ENCODE data around the gene GDAP2. TPM values are rescaled to one million over a fixed set of nuclear protein-coding genes. Genes with fewer than 3 reads are reported as not detected.

Gene GDAP2
- total RNA-seq, 1 experiment from 2014 or later, result 18.8 TPM

GRCh38 chr1:117821774-117822482, 107.5 kb downstream of the GDAP2 start:
- no TSS peak for BruUV-seq (replicated peaks)
- no peak for TF ChIP-seq CTCF (IDR thresholded peaks at IDR 0.05; ENCODE audit: unreplicated experiment)
- no peaks in the 10 kb centered on the region for H3K4me1 Mint-ChIP-seq (ENCODE audit: low read depth, unreplicated experiment)
- peak overlapping the region; percentile 60 for H3K27ac Mint-ChIP-seq (ENCODE audit: unreplicated experiment)
- no peaks in the 10 kb centered on the region for H3K36me3 Mint-ChIP-seq (ENCODE audit: insufficient read depth, unreplicated experiment)
- intact Hi-C loops (cut with micrococcal nuclease; ENCODE audit: unreplicated experiment), result no loop called here
- no peak overlapping the region for H3K4me3 Mint-ChIP-seq (ENCODE audit: low read depth, unreplicated experiment)
- H3K9me3 Mint-ChIP-seq (ENCODE audit: low read depth, unreplicated experiment), result no peaks in the 10 kb centered on the region
- peak; percentile 36 for DNase-seq
- CTCF ChIA-PET, result no interaction called here
- H3K27me3 Mint-ChIP-seq (ENCODE audit: unreplicated experiment), result no peaks in the 10 kb centered on the region

- no TSS peak for BruUV-seq (replicated peaks)
- intact Hi-C loops (cut with micrococcal nuclease; ENCODE audit: unreplicated experiment), result no loop called here
- no peaks in the 10 kb centered on the region for H3K4me1 Mint-ChIP-seq (ENCODE audit: low read depth, unreplicated experiment)
- no peak for TF ChIP-seq CTCF (IDR thresholded peaks at IDR 0.05; ENCODE audit: unreplicated experiment)
- no peaks in the 10 kb centered on the region for H3K27me3 Mint-ChIP-seq (ENCODE audit: unreplicated experiment)
- H3K27ac Mint-ChIP-seq (ENCODE audit: unreplicated experiment), result peak overlapping the region; percentile 60
- no peak for DNase-seq
- no peaks in the 10 kb centered on the region for H3K9me3 Mint-ChIP-seq (ENCODE audit: low read depth, unreplicated experiment)
- CTCF ChIA-PET, result no interaction called here
- no peak overlapping the region for H3K4me3 Mint-ChIP-seq (ENCODE audit: low read depth, unreplicated experiment)
- H3K36me3 Mint-ChIP-seq (ENCODE audit: insufficient read depth, unreplicated experiment), result no peaks in the 10 kb centered on the region
Measured at GRCh38 chr1:117821382-117821755, 108.1 kb downstream of the GDAP2 start.

- Mint-ChIP-seq H3K36me3 (ENCODE audit: insufficient read depth, unreplicated experiment) (no peaks in the 10 kb centered on the region), H3K4me1 (ENCODE audit: low read depth, unreplicated experiment) (no peaks in the 10 kb centered on the region), H3K27ac (ENCODE audit: unreplicated experiment) (no peak overlapping the region), H3K9me3 (ENCODE audit: low read depth, unreplicated experiment) (no peaks in the 10 kb centered on the region), H3K27me3 (ENCODE audit: unreplicated experiment) (no peaks in the 10 kb centered on the region), H3K4me3 (ENCODE audit: low read depth, unreplicated experiment) (no peak overlapping the region)
- CTCF ChIA-PET, result no interaction called here
- no peak for DNase-seq
- no TSS peak for BruUV-seq (replicated peaks)
- TF ChIP-seq CTCF (IDR thresholded peaks at IDR 0.05; ENCODE audit: unreplicated experiment), result no peak
- intact Hi-C loops (cut with micrococcal nuclease; ENCODE audit: unreplicated experiment), result no loop called here
Measured at GRCh38 chr1:117820694-117821381, 108.6 kb downstream of the GDAP2 start.

- Mint-ChIP-seq H3K4me1 (ENCODE audit: low read depth, unreplicated experiment) (no peaks in the 10 kb centered on the region), H3K4me3 (ENCODE audit: low read depth, unreplicated experiment) (no peak overlapping the region), H3K27me3 (ENCODE audit: unreplicated experiment) (no peaks in the 10 kb centered on the region), H3K9me3 (ENCODE audit: low read depth, unreplicated experiment) (no peaks in the 10 kb centered on the region), H3K27ac (ENCODE audit: unreplicated experiment) (no peak overlapping the region), H3K36me3 (ENCODE audit: insufficient read depth, unreplicated experiment) (no peaks in the 10 kb centered on the region)
- BruUV-seq (replicated peaks), result no TSS peak
- CTCF ChIA-PET, result no interaction called here
- DNase-seq, result no peak
- intact Hi-C loops (cut with micrococcal nuclease; ENCODE audit: unreplicated experiment), result no loop called here
- TF ChIP-seq CTCF (IDR thresholded peaks at IDR 0.05; ENCODE audit: unreplicated experiment), result no peak
Measured at GRCh38 chr1:117820096-117820495, 109.3 kb downstream of the GDAP2 start.
